Skeletal muscle tissue (tissue), 4 donors: Measurements from ENCODE around the gene HIVEP1. TPM values are rescaled to one million over a fixed set of nuclear protein-coding genes. Genes with fewer than 3 reads are reported as not detected.
"Not testable (repeated sequence)": the region's sequence is repeated elsewhere in the genome, so short reads cannot be mapped to it uniquely, and the experiment has no call there.

Source experiments
- H3K27ac ChIP-seq: one replicate; pipeline ENCODE4 v1.7.0; 2013; ENCODE audit warnings: mild to moderate bottlenecking, low read depth, low read length, inconsistent platforms
- H3K27me3 ChIP-seq, 3 donors: one replicate each; pipeline ENCODE4 v1.7.0; 2013; ENCODE audit warnings: low read length in 3 of 3; ENCODE audit not compliant: control insufficient read depth in 3 of 3, insufficient read depth in 3 of 3
- H3K36me3 ChIP-seq, 3 donors: one replicate each; pipeline ENCODE4 v1.7.0; 2013; ENCODE audit warnings: low read length in 3 of 3; ENCODE audit not compliant: control insufficient read depth in 3 of 3, insufficient read depth in 3 of 3
- H3K4me1 ChIP-seq, 3 donors: one replicate each; pipeline ENCODE4 v1.7.0; 2013; ENCODE audit warnings: low read length in 3 of 3, mild to moderate bottlenecking in 3 of 3; ENCODE audit not compliant: control insufficient read depth in 3 of 3, insufficient read depth in 3 of 3
- H3K4me3 ChIP-seq, 3 donors: one replicate each; pipeline ENCODE4 v1.7.0; 2013; ENCODE audit warnings: low read length in 3 of 3
- H3K9ac ChIP-seq, 3 donors: one replicate each; pipeline ENCODE4 v1.7.0; 2013; ENCODE audit warnings: low read length in 3 of 3, mild to moderate bottlenecking in 3 of 3, moderate library complexity in 2 of 3, low read depth in 1 of 3
- H3K9me3 ChIP-seq, 3 donors: one replicate each; pipeline ENCODE4 v1.7.0; 2013; ENCODE audit warnings: low read length in 3 of 3; ENCODE audit not compliant: control insufficient read depth in 3 of 3
- total RNA-seq: library from RNA; depleted of rRNA; stranded (reverse); fragments of >200 nt; gene quantifications from one replicate; pipeline ENCODE4 v1.2.3, GENCODE V29; 2014
- donor health status: Osteomylitis.

HIVEP1 gene
- total RNA-seq, 1 donor from 2014 or later, result 19.8 TPM

GRCh38 chr6:12148317-12148801 is 136.2 kb downstream of the HIVEP1 start:
- H3K27me3 ChIP-seq, result no peaks in the 10 kb centered on the region
- H3K9me3 ChIP-seq, result no peaks in the 10 kb centered on the region
- H3K9ac ChIP-seq, result no peak overlapping the region
- H3K27ac ChIP-seq, result no peak overlapping the region
- H3K4me3 ChIP-seq, result no peak overlapping the region
- H3K36me3 ChIP-seq, result no peaks in the 10 kb centered on the region
- no peaks in the 10 kb centered on the region for H3K4me1 ChIP-seq

GRCh38 chr6:12148841-12149240 is 136.7 kb downstream of the HIVEP1 start:
- H3K4me3 ChIP-seq, result no peak overlapping the region
- no peak overlapping the region for H3K9ac ChIP-seq
- no peaks in the 10 kb centered on the region for H3K9me3 ChIP-seq
- H3K27ac ChIP-seq, result no peak overlapping the region
- H3K27me3 ChIP-seq, result no peaks in the 10 kb centered on the region
- H3K36me3 ChIP-seq, result no peaks in the 10 kb centered on the region
- H3K4me1 ChIP-seq, result no peaks in the 10 kb centered on the region

- H3K4me3 ChIP-seq, result no peak overlapping the region
- peaks cover 0 to 3% (median 0%) of the 10 kb centered on the region in 3 donors for H3K36me3 ChIP-seq
- H3K4me1 ChIP-seq, result no peaks in the 10 kb centered on the region
- H3K9me3 ChIP-seq, result no peaks in the 10 kb centered on the region
- H3K27me3 ChIP-seq, result no peaks in the 10 kb centered on the region
- H3K27ac ChIP-seq, result no peak overlapping the region
- no peak overlapping the region for H3K9ac ChIP-seq
These were observed 137.9 kb downstream of the HIVEP1 start for GRCh38 chr6:12149944-12150510.

- no peak overlapping the region for H3K4me3 ChIP-seq
- H3K9ac ChIP-seq, result no peak overlapping the region
- no peaks in the 10 kb centered on the region for H3K4me1 ChIP-seq
- no peak overlapping the region for H3K27ac ChIP-seq
- H3K9me3 ChIP-seq, result no peaks in the 10 kb centered on the region
- no peaks in the 10 kb centered on the region for H3K27me3 ChIP-seq
- peaks cover 0 to 3% (median 0%) of the 10 kb centered on the region in 3 donors for H3K36me3 ChIP-seq
These were observed 138.8 kb downstream of the HIVEP1 start for GRCh38 chr6:12150812-12151432.

GRCh38 chr6:12151433-12151820 is 139.3 kb downstream of the HIVEP1 start:
- Histone ChIP-seq H3K27me3 (no peaks in the 10 kb centered on the region), H3K9me3 (no peaks in the 10 kb centered on the region), H3K9ac (no peak overlapping the region), H3K27ac (no peak overlapping the region), H3K36me3 (peaks cover 0 to 3% (median 0%) of the 10 kb centered on the region in 3 donors), H3K4me3 (no peak overlapping the region), H3K4me1 (no peaks in the 10 kb centered on the region)

- H3K4me1 ChIP-seq, result no peaks in the 10 kb centered on the region
- H3K36me3 ChIP-seq, result peaks cover 0 to 3% (median 0%) of the 10 kb centered on the region in 3 donors
- H3K9ac ChIP-seq, result no peak overlapping the region
- no peaks in the 10 kb centered on the region for H3K27me3 ChIP-seq
- H3K27ac ChIP-seq, result no peak overlapping the region
- no peaks in the 10 kb centered on the region for H3K9me3 ChIP-seq
- no peak overlapping the region for H3K4me3 ChIP-seq
These were observed 140.2 kb downstream of the HIVEP1 start for GRCh38 chr6:12152023-12152970.

GRCh38 chr6:12155769-12156168 is 143.7 kb downstream of the HIVEP1 start:
- H3K9ac ChIP-seq, H3K36me3 ChIP-seq, H3K27me3 ChIP-seq, H3K27ac ChIP-seq, H3K9me3 ChIP-seq, H3K4me3 ChIP-seq, H3K4me1 ChIP-seq: not testable (repeated sequence)

GRCh38 chr6:12158686-12159415 is 146.7 kb downstream of the HIVEP1 start:
- Histone ChIP-seq H3K27ac (no peak overlapping the region), H3K27me3 (no peaks in the 10 kb centered on the region), H3K4me1 (peaks cover 0 to 5% (median 0%) of the 10 kb centered on the region in 3 donors), H3K36me3 (peaks cover 15 to 22% (median 20%) of the 10 kb centered on the region in 3 donors), H3K9me3 (no peaks in the 10 kb centered on the region), H3K9ac (no peak overlapping the region), H3K4me3 (no peak overlapping the region)

- Histone ChIP-seq H3K4me3 (no peak overlapping the region), H3K27me3 (no peaks in the 10 kb centered on the region), H3K27ac (no peak overlapping the region), H3K4me1 (peaks cover 0 to 5% (median 0%) of the 10 kb centered on the region in 3 donors), H3K36me3 (peaks cover 17 to 24% (median 24%) of the 10 kb centered on the region in 3 donors), H3K9me3 (no peaks in the 10 kb centered on the region), H3K9ac (no peak overlapping the region)
These were observed 148.2 kb downstream of the HIVEP1 start for GRCh38 chr6:12160326-12160725.
